ENCODE measurements around the gene FGF9. TPM values are rescaled to one million over a fixed set of nuclear protein-coding genes. Genes with fewer than 3 reads are reported as not detected.

Gene FGF9
- total RNA-seq, 1 donor from 2014 or later, result not detected

Other genes with a start within 250 kb of the FGF9 start
- 88.0 and 88.7 TPM in 2 replicates for gene ZDHHC20, start 211.8 kb upstream of the FGF9 start, total RNA-seq
- gene MICU2, start 66.9 kb upstream of the FGF9 start, total RNA-seq, result 26.3 and 32.9 TPM in 2 replicates

All from dermis microvascular lymphatic vessel endothelial cell (primary cell).